AG04449 (cell line): ENCODE data around the gene MMEL1.

Experiments used
- CTCF ChIA-PET: fragments of 350-600 bp; formaldehyde crosslinking; extraction: SDS; loops from one replicate; lab custom pipeline; 2021; ENCODE audit warnings: antibody characterized with exemption; lab: Yijun Ruan, JAX
- POLR2A ChIA-PET: fragments of 400-600, 350-600 bp; formaldehyde crosslinking; extraction: SDS; loops from one replicate; lab custom pipeline; 2020; ENCODE audit warnings: antibody characterized with exemption, inconsistent platforms; lab: Yijun Ruan, JAX
- DNase-seq: peaks from one replicate; pipeline ENCODE4 v3.0.0-alpha.2; 2010; ENCODE audit warnings: low read depth, low spot score
- H3K4me3 ChIP-seq: 2 replicates; pipeline ENCODE4 v1.5.1; 2011; ENCODE audit warnings: low read depth, mild to moderate bottlenecking, control low read depth, low read length
- CTCF ChIP-seq: IDR thresholded peaks from one replicate; pipeline ENCODE4 v1.5.1; 2011; ENCODE audit warnings: mild to moderate bottlenecking, moderate library complexity, low read length, control low read depth, inconsistent platforms; ENCODE audit not compliant: insufficient read depth; ENCODE audit errors: missing control alignments

MMEL1 gene

DNA sequence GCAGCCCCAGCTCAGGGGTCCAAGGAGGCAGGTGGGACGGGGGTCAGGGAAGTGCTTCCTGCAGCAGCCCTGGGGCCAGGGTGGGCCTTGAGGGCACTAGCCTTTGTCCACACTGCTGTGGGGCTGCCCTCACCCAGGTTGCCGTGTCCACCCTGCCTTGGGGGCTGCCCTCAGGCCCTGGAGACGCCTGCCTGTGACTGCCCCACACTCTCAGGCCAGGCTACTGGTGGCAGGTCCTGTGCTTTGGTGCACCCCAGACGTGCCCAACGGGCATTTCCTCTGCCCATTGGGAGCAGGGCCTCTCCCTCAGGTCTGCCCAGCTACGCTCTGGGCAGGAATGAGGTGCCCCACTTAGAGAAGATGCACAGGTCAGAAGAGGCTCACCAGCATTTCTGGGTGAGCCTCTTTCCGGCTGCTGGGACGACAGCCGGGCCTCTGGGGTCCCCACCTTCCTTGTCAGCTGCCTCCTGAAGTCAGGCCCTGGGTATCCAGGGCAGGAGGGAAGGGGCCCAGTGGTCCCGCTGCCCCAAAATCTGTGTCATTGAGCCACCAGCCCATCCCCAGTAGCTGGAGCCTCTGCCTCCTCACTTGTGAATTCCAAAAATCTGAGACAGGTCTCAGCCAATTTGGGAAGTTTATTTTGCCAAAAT lies 2.7 kb upstream of the MMEL1 start:
- ChIA-PET CTCF (no interaction called here), POLR2A (no interaction called here)
- DNase-seq = no peak
- TF ChIP-seq CTCF = no peak
- no peak overlapping the region for H3K4me3 ChIP-seq

GRCh38 chr1:2633936-2634491 lies 1.2 kb upstream of the MMEL1 start:
- no peak overlapping the region for H3K4me3 ChIP-seq
- no peak for TF ChIP-seq CTCF
- ChIA-PET CTCF (no interaction called here), POLR2A (no interaction called here)
- no peak for DNase-seq

DNA sequence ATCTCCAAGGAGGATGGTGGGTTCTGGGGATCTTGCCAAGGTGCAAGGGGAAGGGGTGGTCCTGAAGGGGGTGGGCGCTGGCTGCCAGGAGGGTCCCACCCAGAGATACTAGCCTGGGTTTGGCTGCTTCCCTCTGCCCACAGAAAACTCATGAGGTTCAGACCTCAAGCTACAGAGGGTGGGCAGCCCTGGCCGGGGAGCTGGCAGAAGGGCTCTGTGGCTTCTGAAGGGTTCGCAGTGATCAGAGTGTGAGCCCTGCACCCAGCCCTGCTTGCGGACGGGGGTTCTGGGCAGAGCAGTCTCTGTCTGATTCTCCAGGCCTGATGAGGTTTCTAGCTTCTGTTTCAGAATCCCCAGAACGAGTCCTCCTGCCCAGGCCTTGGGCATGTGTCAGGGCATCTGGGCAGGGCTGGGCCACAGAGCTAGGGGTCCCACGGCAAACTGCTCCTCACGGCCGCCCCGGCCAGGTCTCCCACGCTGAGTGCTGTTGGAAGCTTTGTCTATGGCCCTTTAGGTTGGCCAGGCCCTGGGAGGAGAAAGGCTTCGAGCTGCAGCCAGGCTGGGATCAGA lies 635 bp upstream of the MMEL1 start:
- CTCF ChIA-PET = no interaction called here
- no peak for DNase-seq
- no peak overlapping the region for H3K4me3 ChIP-seq
- no peak for TF ChIP-seq CTCF
- POLR2A ChIA-PET = no interaction called here

DNA sequence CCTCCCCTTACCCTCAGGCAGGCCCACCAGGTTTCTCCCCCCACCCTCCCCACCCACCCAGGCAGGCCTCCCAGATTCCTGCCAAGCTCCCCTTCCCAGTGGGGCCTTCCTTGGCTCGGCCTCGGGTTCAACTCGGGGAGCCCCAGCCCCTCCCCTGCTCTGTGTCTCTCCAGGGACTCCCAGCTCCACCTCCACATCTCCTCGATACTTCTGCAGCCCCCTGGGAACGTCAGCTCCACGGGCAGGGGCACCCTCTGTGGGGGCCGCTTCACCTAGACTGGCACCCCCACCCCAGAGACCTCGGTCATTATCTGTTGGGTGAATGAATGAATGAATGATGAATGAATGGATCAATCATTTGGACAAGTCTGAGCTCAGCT lies 775 bp downstream of the MMEL1 start:
- no peak for TF ChIP-seq CTCF
- POLR2A ChIA-PET = no interaction called here
- CTCF ChIA-PET = no interaction called here
- no peak for DNase-seq
- H3K4me3 ChIP-seq = no peak overlapping the region

DNA sequence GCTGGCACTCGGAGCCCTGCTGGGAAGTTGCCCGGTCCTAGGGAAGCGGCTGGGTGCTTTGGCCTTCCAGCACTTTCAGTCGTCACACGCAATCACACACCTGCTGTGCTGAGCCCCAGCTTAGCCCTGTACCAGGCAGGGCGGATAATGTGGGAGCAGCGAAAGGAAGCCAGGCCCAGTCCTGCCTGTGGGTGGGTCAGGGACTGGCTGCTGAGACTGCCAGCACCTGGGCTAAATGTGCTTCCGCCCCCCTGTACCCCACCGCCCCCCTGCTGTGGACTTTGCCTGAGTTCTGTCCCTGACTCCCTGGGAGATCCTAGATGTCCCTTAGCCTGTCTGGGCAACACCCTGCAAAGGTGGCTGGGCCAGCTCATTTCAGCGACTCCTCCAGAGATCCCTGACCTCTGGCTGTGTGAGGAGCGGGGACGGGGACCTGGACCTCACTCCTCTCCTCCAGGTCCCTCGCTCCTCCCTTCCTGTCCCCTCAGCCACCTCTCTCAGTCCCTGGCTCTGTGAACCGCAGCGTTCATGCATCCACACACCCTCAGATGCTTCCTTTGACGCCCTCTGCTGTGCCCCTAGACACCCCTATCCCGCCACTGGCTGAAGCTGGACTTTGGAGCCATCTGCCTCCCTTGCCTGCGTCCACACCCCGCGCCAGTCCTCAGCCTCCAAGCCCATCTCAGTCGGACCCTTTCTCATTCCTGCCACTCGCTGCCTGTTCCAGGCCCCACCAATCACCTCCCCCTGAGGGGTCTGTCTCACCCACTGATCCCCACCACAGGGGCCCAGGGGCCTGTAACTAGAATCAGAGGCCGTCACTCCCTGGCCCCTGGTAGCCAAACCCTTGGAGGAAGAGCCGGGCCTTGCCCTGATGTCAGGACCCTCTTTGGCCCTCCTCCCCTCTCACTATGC lies 1.4 kb downstream of the MMEL1 start:
- H3K4me3 ChIP-seq = no peak overlapping the region
- no peak for TF ChIP-seq CTCF
- ChIA-PET CTCF (no interaction called here), POLR2A (no interaction called here)
- DNase-seq = no peak
